B cell (primary cell): ENCODE data around the gene SLU7. TPM values are rescaled to one million over a fixed set of nuclear protein-coding genes. Genes with fewer than 3 reads are reported as not detected.

ENCODE experiments used
- ATAC-seq: fragments of 200-7000 bp; cut with Tn5 transposase; one replicate; pipeline ENCODE4 v1.10.0; 2021; ENCODE audit warnings: low read depth, mild to moderate bottlenecking, moderate number of reproducible peaks, moderate library complexity
- CTCF ChIA-PET: fragments of 350-600 bp; sonication (Branson Sonifier 250); formaldehyde crosslinking; loops from one replicate; lab custom pipeline; 2021; ENCODE audit warnings: antibody characterized with exemption, inconsistent platforms; lab: Charles Lee
- POLR2A ChIA-PET: fragments of 350-600 bp; sonication (Branson Sonifier 250); formaldehyde crosslinking; loops from one replicate; lab custom pipeline; 2021; ENCODE audit warnings: antibody characterized with exemption; lab: Charles Lee
- DNase-seq: peaks from one replicate; pipeline ENCODE4 v3.0.0; 2013
- H2AFZ ChIP-seq: 2 replicates; pipeline ENCODE4 v1.6.1; 2012; ENCODE audit warnings: mild to moderate bottlenecking, low read depth, low read length; ENCODE audit not compliant: insufficient read depth, poor library complexity, severe bottlenecking
- H3K27ac ChIP-seq, 2 donors: 1 replicate in 1 of 2; 2 replicates in 1 of 2; pipeline ENCODE4 v1.5.1; 2012 to 2013; ENCODE audit warnings: low read length in 2 of 2, mild to moderate bottlenecking in 2 of 2, moderate library complexity in 1 of 2
- H3K27me3 ChIP-seq, 4 experiments: fragments of 200-600 bp in 1 of 4; sonication (generic) in 1 of 4; replicated peaks in 1 of 4; 1 replicate in 2 of 4; 2 replicates in 2 of 4; pipeline versions ENCODE4 v1.6.1 to v1.7.0; 2013 to 2016; ENCODE audit warnings: low read length in 3 of 4, mild to moderate bottlenecking in 2 of 4, mixed read lengths in 1 of 4, moderate library complexity in 1 of 4; ENCODE audit not compliant: insufficient read depth in 4 of 4, control insufficient read depth in 3 of 4; ENCODE audit errors: control extremely low read depth in 1 of 4
- H3K36me3 ChIP-seq, 2 experiments: replicated peaks in 1 of 2; 1 replicate in 1 of 2; 2 replicates in 1 of 2; pipeline versions ENCODE4 v1.6.1 to v1.7.1; 2013; ENCODE audit warnings: low read length in 1 of 2; ENCODE audit not compliant: insufficient read depth in 2 of 2, control insufficient read depth in 1 of 2; ENCODE audit errors: control extremely low read depth in 1 of 2, extremely low read depth in 1 of 2
- H3K4me1 ChIP-seq, 2 donors: fragments of 200-600 bp in 1 of 2; sonication (generic) in 1 of 2; 1 replicate in 1 of 2; 2 replicates in 1 of 2; pipeline versions ENCODE4 v1.5.1 to v1.6.1; 2013 to 2017; ENCODE audit warnings: low read length in 2 of 2; ENCODE audit not compliant: control insufficient read depth in 2 of 2, insufficient read depth in 2 of 2
- H3K4me2 ChIP-seq: replicated peaks from 2 replicates; pipeline ENCODE3; 2012; ENCODE audit warnings: mild to moderate bottlenecking, low read depth, low read length; ENCODE audit not compliant: poor library complexity, severe bottlenecking
- H3K4me3 ChIP-seq, 5 experiments: fragments of 200-600 bp in 1 of 5; sonication (generic) in 1 of 5; 1 replicate in 3 of 5; 2 replicates in 2 of 5; pipeline versions ENCODE4 v1.5.1 to v1.7.0; 2011 to 2016; ENCODE audit warnings: low read length in 4 of 5, mild to moderate bottlenecking in 4 of 5, low read depth in 2 of 5, control low read depth in 1 of 5, moderate library complexity in 1 of 5; ENCODE audit not compliant: insufficient read depth in 1 of 5; ENCODE audit errors: control extremely low read depth in 1 of 5, extremely low read depth in 1 of 5
- H3K79me2 ChIP-seq: fragments of 200-600 bp; sonication (generic); one replicate; pipeline ENCODE4 v1.6.0; 2016; ENCODE audit warnings: low read length; ENCODE audit not compliant: control insufficient read depth, insufficient read depth
- H3K9ac ChIP-seq: fragments of 200-600 bp; sonication (generic); 2 replicates; pipeline ENCODE4 v1.6.1; 2017; ENCODE audit warnings: mild to moderate bottlenecking, low read length, moderate library complexity
- H3K9me3 ChIP-seq, 3 donors: one replicate each; pipeline versions ENCODE4 v1.6.1 to v1.7.1; 2013; ENCODE audit warnings: low read length in 2 of 3; ENCODE audit not compliant: control insufficient read depth in 2 of 3, insufficient read depth in 1 of 3; ENCODE audit errors: control extremely low read depth in 1 of 3
- H4K20me1 ChIP-seq: 2 replicates; pipeline ENCODE4 v1.6.0; 2012; ENCODE audit warnings: mild to moderate bottlenecking, low read length; ENCODE audit not compliant: insufficient read depth, control insufficient read depth, poor library complexity, severe bottlenecking
- H3K27ac Mint-ChIP-seq: one replicate; pipeline ENCODE4 v1.8.0; 2021; ENCODE audit warnings: mixed read lengths
- H3K27me3 Mint-ChIP-seq: one replicate; pipeline ENCODE4 v1.8.0; 2021; ENCODE audit warnings: mixed read lengths
- H3K4me1 Mint-ChIP-seq: one replicate; pipeline ENCODE4 v1.8.0; 2021; ENCODE audit warnings: mixed read lengths
- H3K4me3 Mint-ChIP-seq: one replicate; pipeline ENCODE4 v1.8.0; 2021; ENCODE audit warnings: mixed read lengths
- H3K9me3 Mint-ChIP-seq: one replicate; pipeline ENCODE4 v1.8.0; 2022; ENCODE audit warnings: mixed read lengths; ENCODE audit not compliant: insufficient read depth
- CTCF ChIP-seq: fragments of 200-600 bp; IDR thresholded peaks from one replicate; pipeline ENCODE4 v1.8.0; 2022; ENCODE audit warnings: antibody characterized with exemption, mild to moderate bottlenecking
- EZH2 ChIP-seq: IDR thresholded peaks from 2 replicates; pipeline ENCODE4 v1.6.1; 2012; ENCODE audit warnings: borderline replicate concordance, low read depth, mild to moderate bottlenecking, moderate library complexity, low read length; ENCODE audit not compliant: insufficient read depth, poor library complexity, severe bottlenecking
- WGBS: methylation state at CpG from one replicate; pipeline ENCODE4 v1.1.5; 2013; ENCODE audit warnings: missing lambda C conversion rate; ENCODE audit not compliant: insufficient coverage; 5-methylcytosine and 5-hydroxymethylcytosine counted together
- intact Hi-C: fragments of 100-400 bp; cut with micrococcal nuclease; formaldehyde crosslinking; loops from one replicate; pipeline ENCODE4 v1.10.0; 2022
- polyA plus RNA-seq: library from polyadenylated mRNA; depleted of rRNA; stranded (reverse); fragments of >200 nt; gene quantifications from 2 replicates; pipeline ENCODE4 v1.2.3, GENCODE V29; 2012
- total RNA-seq, 2 donors: library from RNA; stranded (reverse); fragments of 120-200 nt in 1 of 2; gene quantifications; 1 replicate in 1 of 2; 2 replicates in 1 of 2; pipeline versions ENCODE4 v1.2.3 to v1.2.4, GENCODE V29; 2013 to 2022

Gene SLU7
- total and polyA plus RNA-seq, 2 donors (not counting 1 experiment from before 2014, with no cell fraction given) = 30.8 to 68.3 TPM

- Histone ChIP-seq H3K27ac (no peak overlapping the region), H3K36me3 (no peaks in the 10 kb centered on the region), H2AFZ (no peak overlapping the region), H3K79me2 (no peaks in the 10 kb centered on the region), H4K20me1 (no peaks in the 10 kb centered on the region), H3K9me3 (no peaks in the 10 kb centered on the region), H3K4me1 (peaks cover 2 to 5% of the 10 kb centered on the region in 2 donors), H3K27me3 (peaks cover 0 to 6% (median 0%) of the 10 kb centered on the region in 4 experiments), H3K9ac (no peak overlapping the region), H3K4me2 (no peak overlapping the region), H3K4me3 (no peak overlapping the region)
- DNase-seq (no peak), ATAC-seq (no peak)
- WGBS = no CpG with 5 or more reads among the region's 3 CpGs
- Mint-ChIP-seq H3K27me3 (no peaks in the 10 kb centered on the region), H3K27ac (no peak overlapping the region), H3K9me3 (no peaks in the 10 kb centered on the region), H3K4me3 (no peak overlapping the region), H3K4me1 (peaks cover 10% of the 10 kb centered on the region)
- TF ChIP-seq EZH2 (no peak), CTCF (no peak)
- intact Hi-C loops = no loop called here
- CTCF ChIA-PET = interaction anchor here (0.7 to 2.5 kb wide), 2 partner anchors 10 to 99 kb away, joined by 5 to 24 read pairs; no protein-coding TSS in a partner anchor
- POLR2A ChIA-PET = interaction anchor here (0.7 kb wide), 1 partner anchor 720 kb away, joined by 3 read pairs; no protein-coding TSS in a partner anchor
Observed at GRCh38 chr5:160449458-160449857, 30.6 kb upstream of the SLU7 start.

- 100% methylated on average over 1 of the region's 1 CpG for WGBS
- Histone ChIP-seq H3K9me3 (no peaks in the 10 kb centered on the region), H3K27me3 (peaks cover 0 to under 1% (median 0%) of the 10 kb centered on the region in 4 experiments), H3K79me2 (no peaks in the 10 kb centered on the region), H3K4me2 (no peak overlapping the region), H2AFZ (no peak overlapping the region), H3K4me3 (no peak overlapping the region), H3K27ac (no peak overlapping the region), H4K20me1 (no peaks in the 10 kb centered on the region), H3K9ac (no peak overlapping the region), H3K36me3 (no peaks in the 10 kb centered on the region), H3K4me1 (peaks cover 2 to 5% of the 10 kb centered on the region in 2 donors)
- no peak for ATAC-seq
- H3K4me1 Mint-ChIP-seq = peaks cover 10% of the 10 kb centered on the region
- DNase-seq = no peak
- no peaks in the 10 kb centered on the region for H3K27me3 Mint-ChIP-seq
- intact Hi-C loops = no loop called here
- H3K9me3 Mint-ChIP-seq = no peaks in the 10 kb centered on the region
- no peak overlapping the region for H3K4me3 Mint-ChIP-seq
- H3K27ac Mint-ChIP-seq = no peak overlapping the region
- TF ChIP-seq EZH2 (no peak), CTCF (no peak)
- POLR2A ChIA-PET = interaction anchor here (0.7 kb wide), 1 partner anchor 721 kb away, joined by 3 read pairs; no protein-coding TSS in a partner anchor
- CTCF ChIA-PET = interaction anchor here (0.7 to 2.5 kb wide), 2 partner anchors 10 to 98 kb away, joined by 5 to 24 read pairs; no protein-coding TSS in a partner anchor
Observed at GRCh38 chr5:160448886-160449285, 30.0 kb upstream of the SLU7 start.
